Vagina (tissue), 2 donors: Measurements from ENCODE around the gene XPC.

Experiments
- POLR2A ChIP-seq, 2 donors: fragments of 450-650 bp; IDR thresholded peaks; one replicate each; pipeline ENCODE4 v1.6.1; 2017; ENCODE audit warnings: antibody characterized with exemption in 2 of 2, mild to moderate bottlenecking in 2 of 2, moderate library complexity in 2 of 2
- POLR2AphosphoS5 ChIP-seq, 2 donors: sonication (generic); formaldehyde crosslinking; IDR thresholded peaks; one replicate each; pipeline ENCODE4 v1.9.0; 2017; ENCODE audit warnings: antibody characterized with exemption in 2 of 2, mild to moderate bottlenecking in 2 of 2, low read depth in 1 of 2; ENCODE audit not compliant: insufficient read depth in 1 of 2
- TF ChIP-seq, protein P1 (sequence below), 3 experiments: fragments of 450-650 bp in 2 of 3; fragments of 200-600 bp in 1 of 3; sonication (generic) in 1 of 3; IDR thresholded peaks; one replicate each; pipeline ENCODE4 v1.5.1; 2017 to 2019; ENCODE audit warnings: antibody characterized with exemption in 3 of 3, mild to moderate bottlenecking in 2 of 3, moderate library complexity in 2 of 3

DNA sequence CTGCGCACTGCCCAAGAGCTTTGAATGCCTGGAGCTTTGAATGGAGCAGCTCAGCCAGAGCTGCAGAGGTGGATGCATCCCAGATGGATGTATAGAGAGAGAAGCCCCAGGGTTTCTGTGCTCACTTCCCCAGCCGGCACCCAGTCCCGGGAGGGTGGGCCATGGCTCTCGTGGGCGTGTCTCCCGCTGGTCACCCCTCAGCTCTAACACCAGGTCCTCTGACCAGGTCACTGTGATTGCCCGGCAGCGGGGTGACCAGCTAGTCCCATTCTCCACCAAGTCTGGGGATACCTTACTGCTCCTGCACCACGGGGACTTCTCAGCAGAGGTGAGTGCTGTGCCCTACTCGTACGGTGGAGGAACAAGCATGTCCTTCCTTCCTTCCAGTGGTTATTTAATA is 42.8 kb downstream of the XPC start:
- TF ChIP-seq, protein P1, sequence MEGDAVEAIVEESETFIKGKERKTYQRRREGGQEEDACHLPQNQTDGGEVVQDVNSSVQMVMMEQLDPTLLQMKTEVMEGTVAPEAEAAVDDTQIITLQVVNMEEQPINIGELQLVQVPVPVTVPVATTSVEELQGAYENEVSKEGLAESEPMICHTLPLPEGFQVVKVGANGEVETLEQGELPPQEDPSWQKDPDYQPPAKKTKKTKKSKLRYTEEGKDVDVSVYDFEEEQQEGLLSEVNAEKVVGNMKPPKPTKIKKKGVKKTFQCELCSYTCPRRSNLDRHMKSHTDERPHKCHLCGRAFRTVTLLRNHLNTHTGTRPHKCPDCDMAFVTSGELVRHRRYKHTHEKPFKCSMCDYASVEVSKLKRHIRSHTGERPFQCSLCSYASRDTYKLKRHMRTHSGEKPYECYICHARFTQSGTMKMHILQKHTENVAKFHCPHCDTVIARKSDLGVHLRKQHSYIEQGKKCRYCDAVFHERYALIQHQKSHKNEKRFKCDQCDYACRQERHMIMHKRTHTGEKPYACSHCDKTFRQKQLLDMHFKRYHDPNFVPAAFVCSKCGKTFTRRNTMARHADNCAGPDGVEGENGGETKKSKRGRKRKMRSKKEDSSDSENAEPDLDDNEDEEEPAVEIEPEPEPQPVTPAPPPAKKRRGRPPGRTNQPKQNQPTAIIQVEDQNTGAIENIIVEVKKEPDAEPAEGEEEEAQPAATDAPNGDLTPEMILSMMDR (IDR thresholded peaks at IDR 0.05) = no peak
- TF ChIP-seq POLR2A (IDR thresholded peaks at IDR 0.05) = no peak
- no peak for TF ChIP-seq POLR2AphosphoS5 (IDR thresholded peaks at IDR 0.05; ENCODE audit: insufficient read depth in 1 of 2, low read depth in 1 of 2)
